GM19239 (cell line): ENCODE data around the gene PTDSS2.
"Not testable (repeated sequence)": the region's sequence is repeated elsewhere in the genome, so short reads cannot be mapped to it uniquely, and the experiment has no call there.

Source experiments
- DNase-seq: peaks from one replicate; pipeline ENCODE4 v3.0.0; 2011; ENCODE audit warnings: low spot score; ENCODE audit not compliant: insufficient read length
- FAIRE-seq: peaks from 2 replicates; lab custom pipeline; 2011; peaks lifted over from hg19 to GRCh38; lab: Jason Lieb, UNC

Gene PTDSS2

GRCh38 chr11:413120-414081 is 36.7 kb upstream of the PTDSS2 start:
- no peak for FAIRE-seq

GRCh38 chr11:414318-414857 is 35.7 kb upstream of the PTDSS2 start:
- DNase-seq (no peak), FAIRE-seq (no peak)

More at GRCh38 chr11:413120-414081, 36.7 kb upstream of the PTDSS2 start:
- DNase-seq: no peak

- DNase-seq (no peak), FAIRE-seq (no peak)
Observed at GRCh38 chr11:415640-416041, 34.4 kb upstream of the PTDSS2 start.

- DNase-seq: no peak
- no peak for FAIRE-seq
Observed at GRCh38 chr11:416051-416756, 33.9 kb upstream of the PTDSS2 start.

- DNase-seq (no peak), FAIRE-seq (no peak)
Observed at GRCh38 chr11:416757-417621, 33.1 kb upstream of the PTDSS2 start.

GRCh38 chr11:417652-418342 is 32.3 kb upstream of the PTDSS2 start:
- DNase-seq (no peak), FAIRE-seq (no peak)

GRCh38 chr11:418343-419247 is 31.5 kb upstream of the PTDSS2 start:
- DNase-seq: no peak
- no peak for FAIRE-seq

GRCh38 chr11:419248-420005 is 30.7 kb upstream of the PTDSS2 start:
- no peak for DNase-seq

GRCh38 chr11:420054-420910 is 29.8 kb upstream of the PTDSS2 start:
- no peak for FAIRE-seq
- no peak for DNase-seq

More at GRCh38 chr11:419248-420005, 30.7 kb upstream of the PTDSS2 start:
- no peak for FAIRE-seq

GRCh38 chr11:420911-421321 is 29.2 kb upstream of the PTDSS2 start:
- FAIRE-seq: no peak
- DNase-seq: no peak

- DNase-seq (no peak), FAIRE-seq (no peak)
Observed at GRCh38 chr11:422249-422656, 27.8 kb upstream of the PTDSS2 start.

GRCh38 chr11:424232-424631 is 25.8 kb upstream of the PTDSS2 start:
- no peak for FAIRE-seq
- no peak for DNase-seq

- not testable (repeated sequence) for DNase-seq, FAIRE-seq
Observed at GRCh38 chr11:424766-425165, 25.3 kb upstream of the PTDSS2 start.

GRCh38 chr11:425301-425700 is 24.8 kb upstream of the PTDSS2 start:
- FAIRE-seq (no peak), DNase-seq (no peak)

GRCh38 chr11:426851-427250 is 23.2 kb upstream of the PTDSS2 start:
- no peak for FAIRE-seq
- no peak for DNase-seq

- no peak for DNase-seq
- FAIRE-seq: no peak
Observed at GRCh38 chr11:428295-428694, 21.8 kb upstream of the PTDSS2 start.

GRCh38 chr11:429391-429790 is 20.7 kb upstream of the PTDSS2 start:
- FAIRE-seq (no peak), DNase-seq (no peak)
